HG03342 (cell line): ENCODE data around the gene TMOD1.
"Not testable (repeated sequence)": the region's sequence is repeated elsewhere in the genome, so short reads cannot be mapped to it uniquely, and the experiment has no call there.

Source experiments
- ATAC-seq: cut with Tn5 transposase; IDR thresholded peaks from one replicate; pipeline ENCODE4 v1.9.1; 2021; ENCODE audit warnings: mild to moderate bottlenecking, moderate library complexity; ENCODE audit not compliant: unreplicated experiment

TMOD1 gene

GRCh38 chr9:97563458-97564135 is 62.1 kb downstream of the TMOD1 start:
- no peak for ATAC-seq

GRCh38 chr9:97564291-97565175 is 63.1 kb downstream of the TMOD1 start:
- ATAC-seq, result no peak

- no peak for ATAC-seq
Observed at GRCh38 chr9:97565262-97565661, 63.8 kb downstream of the TMOD1 start.

DNA sequence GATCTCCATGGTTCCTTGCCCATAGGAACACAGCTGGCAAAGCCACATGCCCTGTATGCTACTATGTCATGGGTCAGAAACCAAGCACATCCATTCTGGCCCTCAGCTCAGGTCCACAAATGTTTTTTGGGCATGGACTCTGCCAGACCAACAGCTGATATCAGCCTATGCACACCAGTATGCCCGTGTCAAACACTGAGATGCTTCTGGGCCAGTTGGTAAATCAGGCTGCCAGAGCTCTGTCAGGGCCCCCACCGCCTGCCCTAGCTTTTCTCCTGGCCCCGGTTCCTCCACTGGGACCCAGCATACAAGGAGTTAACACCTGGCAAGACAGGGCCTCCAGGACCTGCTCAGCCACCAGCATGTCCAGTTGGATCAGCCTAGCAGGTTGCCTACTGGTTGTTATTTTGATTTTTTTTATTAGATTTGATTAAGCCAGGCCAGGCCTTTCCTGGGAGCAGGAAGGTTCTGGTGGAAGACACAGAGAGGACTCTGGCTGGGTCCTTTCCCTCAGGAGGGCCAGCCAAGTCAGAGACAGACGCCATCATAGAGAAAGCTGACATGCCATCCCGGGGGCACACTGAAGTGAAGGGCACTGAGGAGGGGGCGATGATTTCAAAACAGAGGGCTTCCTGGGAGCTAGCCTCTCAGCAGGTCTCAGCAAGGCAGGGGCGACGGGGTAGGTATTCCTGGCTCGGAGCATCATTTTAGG is 65.9 kb downstream of the TMOD1 start:
- no peak for ATAC-seq

- ATAC-seq, result no peak
Observed at GRCh38 chr9:97567894-97568202, 66.4 kb downstream of the TMOD1 start.

DNA sequence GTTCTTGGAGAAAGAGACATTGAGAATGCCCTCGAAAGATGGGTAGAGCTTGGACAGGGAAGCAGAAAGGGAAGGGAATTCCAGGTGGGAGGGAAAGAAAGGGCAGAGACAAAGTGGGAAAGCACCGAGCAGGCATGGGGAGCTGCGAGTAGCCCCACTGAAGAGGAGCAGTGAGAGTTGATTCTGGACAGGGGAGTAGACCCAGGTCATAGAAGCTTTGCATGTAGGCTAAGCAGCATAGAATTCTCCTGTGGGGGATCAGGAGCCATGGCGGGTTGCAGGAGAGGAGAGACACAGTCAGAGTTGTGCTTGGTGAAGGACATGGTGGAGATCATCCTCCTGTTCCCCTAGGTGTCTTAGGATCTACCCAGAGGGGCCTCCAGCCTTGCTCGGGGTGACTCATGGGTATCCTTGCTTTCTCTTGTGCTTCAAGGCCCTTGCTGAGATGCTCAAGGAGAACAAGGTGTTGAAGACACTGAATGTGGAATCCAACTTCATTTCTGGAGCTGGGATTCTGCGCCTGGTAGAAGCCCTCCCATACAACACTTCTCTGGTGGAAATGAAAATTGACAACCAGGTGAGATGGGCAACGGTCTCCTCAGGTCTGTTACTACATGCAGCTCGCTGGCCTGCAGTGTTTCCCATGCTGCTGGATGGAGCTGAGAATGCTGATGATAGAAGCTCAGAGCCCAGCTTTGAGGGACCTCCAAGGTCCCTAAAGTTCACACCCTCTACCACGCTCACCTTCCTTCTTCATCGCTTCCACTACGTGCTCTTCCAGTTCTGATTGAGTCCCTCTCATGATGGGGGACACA is 67.2 kb downstream of the TMOD1 start:
- ATAC-seq, result no peak

GRCh38 chr9:97570899-97571298 is 69.4 kb downstream of the TMOD1 start:
- ATAC-seq, result no peak

DNA sequence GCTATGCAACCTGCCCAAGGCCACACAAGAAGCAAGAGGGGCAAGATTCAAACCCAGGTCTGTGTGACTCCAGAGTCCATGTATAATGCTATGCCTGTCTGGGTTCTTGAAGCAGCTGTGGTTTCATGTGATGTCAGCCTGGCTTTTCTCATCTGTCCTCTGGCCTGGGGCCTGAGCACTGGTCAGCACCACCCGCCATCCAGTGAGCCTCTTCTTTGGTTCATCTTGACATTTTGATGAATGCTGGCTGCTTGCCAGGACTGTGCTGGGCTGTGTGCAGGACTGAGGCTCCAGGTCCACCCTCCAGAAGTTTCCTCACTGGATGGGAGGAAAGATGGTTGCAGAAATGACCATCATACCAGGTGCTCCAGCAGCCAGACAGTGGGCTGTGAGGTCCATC is 70.2 kb downstream of the TMOD1 start:
- ATAC-seq, result no peak

DNA sequence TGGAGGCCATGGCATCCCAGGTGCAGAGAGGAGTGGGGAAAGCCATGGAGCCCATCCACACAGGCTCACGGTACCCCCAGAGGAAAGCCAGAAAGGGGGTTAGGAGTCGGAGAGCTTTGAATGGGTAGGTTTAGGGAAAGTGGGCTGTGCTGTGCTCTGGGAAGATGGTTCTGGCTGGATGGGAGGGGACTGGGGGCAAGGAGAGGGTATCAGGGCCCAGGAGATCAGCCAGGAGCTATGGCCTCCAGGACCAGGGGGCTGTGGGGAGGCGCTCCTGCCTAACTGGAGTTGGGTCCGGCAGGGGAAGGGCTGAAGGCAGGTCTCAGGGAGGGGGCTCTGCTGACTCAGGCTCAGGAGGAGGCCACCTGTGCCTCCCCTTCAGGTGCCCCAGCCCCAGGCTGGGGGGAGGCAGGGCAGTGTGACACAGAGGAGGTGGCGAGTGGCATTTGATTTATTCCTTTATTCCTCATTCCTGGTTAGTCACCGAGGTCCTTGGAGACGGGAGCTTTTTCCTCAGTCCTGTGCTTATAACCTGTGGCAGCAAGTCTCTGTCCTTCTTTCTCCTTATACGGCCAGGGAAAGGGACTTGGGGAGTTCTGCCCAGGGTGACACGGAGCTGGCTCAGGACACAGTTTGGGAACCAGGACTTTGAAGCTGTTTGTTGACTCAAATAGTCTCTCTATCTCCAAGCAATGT is 70.9 kb downstream of the TMOD1 start:
- no peak for ATAC-seq

DNA sequence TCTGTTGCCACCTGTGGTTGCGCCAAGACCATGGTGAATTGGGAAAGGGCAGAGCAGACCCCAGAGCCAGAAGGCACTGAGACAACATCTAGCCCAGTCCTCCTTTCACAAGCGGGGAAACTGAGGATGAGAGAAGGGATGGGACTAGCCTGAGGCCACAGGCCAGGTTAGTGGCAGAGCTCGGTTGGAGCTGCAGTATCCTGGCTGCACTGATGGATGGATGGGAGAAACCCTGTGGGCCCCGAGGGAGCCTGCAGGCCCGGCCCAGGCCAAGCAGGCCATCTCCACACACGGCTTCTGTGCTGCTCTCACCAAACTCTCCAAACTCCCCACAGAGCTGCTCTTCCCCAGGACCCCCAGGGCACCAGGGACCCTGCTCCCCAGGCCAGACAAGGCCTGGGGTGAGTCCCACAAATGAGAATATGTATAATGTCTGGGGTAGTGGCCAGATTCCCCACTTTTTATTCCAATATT is 71.5 kb downstream of the TMOD1 start:
- ATAC-seq, result no peak

- no peak for ATAC-seq
Observed at GRCh38 chr9:97573482-97574073, 72.1 kb downstream of the TMOD1 start.

- not testable (repeated sequence) for ATAC-seq
Observed at GRCh38 chr9:97574101-97574571, 72.7 kb downstream of the TMOD1 start.

GRCh38 chr9:97574921-97575672 is 73.6 kb downstream of the TMOD1 start:
- ATAC-seq, result not testable (repeated sequence)

- ATAC-seq, result no peak
Observed at GRCh38 chr9:97575673-97576200, 74.3 kb downstream of the TMOD1 start.

GRCh38 chr9:97577051-97577450 is 75.6 kb downstream of the TMOD1 start:
- ATAC-seq, result no peak

- ATAC-seq, result no peak
Observed at GRCh38 chr9:97578846-97579245, 77.4 kb downstream of the TMOD1 start.

DNA sequence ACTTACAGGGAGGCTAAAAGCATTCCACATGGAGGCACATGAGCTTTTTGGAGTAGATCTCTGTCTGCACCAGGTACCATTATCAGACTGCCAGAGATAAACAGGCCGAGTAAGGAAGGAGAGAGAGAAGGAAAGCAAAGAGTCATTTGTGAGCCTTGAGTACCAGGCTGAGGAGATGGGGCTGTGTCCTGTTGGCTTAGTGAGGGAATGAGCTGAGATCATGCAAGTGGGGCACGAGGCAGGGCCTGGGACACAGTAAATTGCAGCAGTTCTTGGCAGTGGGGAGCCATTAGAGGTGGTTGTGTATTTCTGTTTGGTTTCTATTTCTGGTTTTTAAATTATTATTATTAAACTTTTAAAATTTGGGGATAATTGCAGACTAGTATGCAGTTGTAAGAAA is 78.4 kb downstream of the TMOD1 start:
- ATAC-seq, result no peak

GRCh38 chr9:97581590-97581989 is 80.1 kb downstream of the TMOD1 start:
- not testable (repeated sequence) for ATAC-seq

DNA sequence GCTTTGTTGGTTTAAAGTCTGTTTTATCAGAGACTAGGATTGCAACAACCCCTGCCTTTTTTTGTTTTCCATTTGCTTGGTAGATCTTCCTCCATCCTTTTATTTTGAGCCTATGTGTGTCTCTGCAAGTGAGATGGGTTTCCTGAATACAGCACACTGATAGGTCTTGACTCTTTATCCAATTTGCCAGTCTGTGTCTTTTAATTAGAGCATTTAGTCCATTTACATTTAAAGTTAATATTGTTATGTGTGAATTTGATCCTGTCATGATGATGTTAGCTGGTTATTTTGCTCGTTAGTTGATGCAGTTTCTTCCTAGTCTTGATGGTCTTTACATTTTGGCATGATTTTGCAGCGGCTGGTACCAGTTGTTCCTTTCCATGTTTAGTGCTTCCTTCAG is 83.3 kb downstream of the TMOD1 start:
- ATAC-seq, result not testable (repeated sequence)
